Measurements from ENCODE around the gene ECSCR.

ECSCR gene

GRCh38 chr5:139435676-139436075, 26.9 kb downstream of the ECSCR start:
- DNase-seq (ENCODE audit: extremely low read depth, low read depth), result no peak
- no peak for TF ChIP-seq CTCF (IDR thresholded peaks at IDR 0.05; ENCODE audit: low read depth, low read length)

DNA sequence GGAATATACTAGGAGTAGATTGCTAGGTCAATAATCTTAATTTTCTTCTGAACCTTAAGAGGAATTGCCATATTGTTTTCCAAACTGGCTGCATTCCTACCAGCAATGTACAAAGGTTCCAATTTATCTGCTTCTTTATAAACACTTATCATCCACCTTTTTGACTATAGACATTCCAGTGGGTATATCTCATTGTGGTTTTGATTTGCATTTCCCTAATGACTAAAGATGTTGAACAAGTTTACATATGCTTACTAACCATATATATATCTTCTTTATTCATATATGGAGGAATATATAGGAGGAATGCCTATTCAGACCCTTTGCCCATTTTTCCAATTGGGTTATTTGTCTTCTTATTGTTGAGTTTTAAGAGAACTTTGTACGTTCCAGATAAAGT, 30.8 kb downstream of the ECSCR start:
- no peak for TF ChIP-seq CTCF (IDR thresholded peaks at IDR 0.05; ENCODE audit: low read depth, low read length)
- no peak for DNase-seq (ENCODE audit: extremely low read depth, low read depth)

DNA sequence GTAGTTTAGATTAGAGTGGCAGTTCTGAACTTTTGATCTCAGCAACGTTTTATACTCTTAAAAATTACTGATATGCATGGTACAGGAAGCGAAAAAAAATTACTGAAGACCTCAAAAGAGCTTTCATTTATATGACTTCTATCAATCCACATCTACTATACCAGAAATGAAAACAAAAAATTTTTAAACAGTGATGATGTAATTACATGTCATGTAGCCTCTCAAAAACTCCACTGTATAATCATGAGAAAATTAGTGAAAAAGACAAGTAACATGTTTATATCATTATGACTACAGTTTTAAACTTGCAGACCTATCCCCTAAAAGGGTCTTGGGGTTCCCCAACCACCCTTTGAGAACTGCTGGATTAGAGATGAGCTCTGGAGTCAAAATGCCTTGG, 32.5 kb downstream of the ECSCR start:
- DNase-seq (ENCODE audit: extremely low read depth, low read depth), result no peak
- no peak for TF ChIP-seq CTCF (IDR thresholded peaks at IDR 0.05; ENCODE audit: low read depth, low read length)

GRCh38 chr5:139426203-139426885, 36.2 kb downstream of the ECSCR start:
- TF ChIP-seq CTCF (IDR thresholded peaks at IDR 0.05; ENCODE audit: low read depth, low read length), result no peak
- peak; percentile 11 for DNase-seq (ENCODE audit: extremely low read depth, low read depth)

GRCh38 chr5:139425497-139425896, 37.0 kb downstream of the ECSCR start:
- TF ChIP-seq CTCF (IDR thresholded peaks at IDR 0.05; ENCODE audit: low read depth, low read length), result no peak
- no peak for DNase-seq (ENCODE audit: extremely low read depth, low read depth)

DNA sequence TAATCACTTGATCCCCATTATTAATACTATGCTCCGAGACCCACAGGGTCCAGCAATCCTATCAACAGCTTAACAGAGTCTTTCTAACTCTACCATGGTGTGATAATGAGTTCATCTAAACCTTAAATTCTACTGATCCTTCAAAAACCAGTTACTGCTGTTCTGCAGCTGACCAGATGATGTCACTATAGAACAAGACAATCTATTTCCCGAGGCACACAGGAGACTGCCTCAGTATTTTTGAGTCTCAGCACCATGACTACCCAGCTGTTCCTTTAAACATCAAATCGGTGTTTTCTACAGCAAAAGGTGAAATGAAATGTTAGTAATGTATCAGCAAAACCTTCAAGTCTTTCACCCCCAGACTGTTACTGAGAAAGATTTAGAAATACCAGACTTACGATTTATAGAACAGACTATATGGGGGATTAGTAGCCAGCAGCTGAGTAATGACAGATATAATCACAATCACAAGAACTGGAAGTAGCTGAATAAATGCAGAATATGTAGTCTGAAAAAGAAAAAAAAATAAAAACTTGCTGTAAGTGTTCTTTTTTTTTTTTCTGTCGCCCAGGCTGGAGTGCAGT, 40.1 kb downstream of the ECSCR start:
- peak; percentile 93 for TF ChIP-seq CTCF (IDR thresholded peaks at IDR 0.05; ENCODE audit: low read depth, low read length)
- peak; percentile 49 for DNase-seq (ENCODE audit: extremely low read depth, low read depth)
